HCT116 (cell line): ENCODE results near the gene KLHL6. TPM values are rescaled to one million over a fixed set of nuclear protein-coding genes. Genes with fewer than 3 reads are reported as not detected.

ENCODE experiments used
- ATAC-seq: fragments of 200-7000 bp; cut with Tn5 transposase; 2 replicates; pipeline ENCODE4 v1.9.1; 2020; ENCODE audit warnings: mild to moderate bottlenecking, moderate library complexity
- BruUV-seq: library from RNA; stranded (reverse); fragments of 400-500 nt; replicated peaks from 2 replicates; lab custom pipeline; 2021; lab: Mats Ljungman, UMichigan
- CTCF ChIA-PET: fragments of 300-600 bp; sonication (Branson Sonifier 250); formaldehyde crosslinking; loops from one replicate; lab custom pipeline; 2021; ENCODE audit warnings: antibody characterized with exemption; lab: Charles Lee
- POLR2A ChIA-PET: fragments of 300-600, 350-600 bp; sonication (Branson Sonifier 250); formaldehyde crosslinking; loops from one replicate; lab custom pipeline; 2021; ENCODE audit warnings: antibody characterized with exemption; lab: Charles Lee
- RAD21 ChIA-PET, 2 experiments: fragments of 300-600 bp; sonication (Branson Sonifier 250); formaldehyde crosslinking; loops; one replicate each; lab custom pipeline; 2023; ENCODE audit warnings: low total read pairs in 2 of 2; ENCODE audit not compliant: uncharacterized antibody in 2 of 2, unreplicated experiment in 2 of 2, low non-redundant PET in 1 of 2; lab: Charles Lee
- DNase-seq: peaks from one replicate; pipeline ENCODE4 v3.0.0-alpha.2; 2010; ENCODE audit warnings: low read depth, low spot score
- H2AFZ ChIP-seq: fragments of 200-600 bp; shearing (Covaris generic), sonication (generic); 2 replicates; pipeline ENCODE4 v1.6.1; 2017; ENCODE audit warnings: low read depth, mixed run types, mixed read lengths, antibody characterized with exemption, low read length; ENCODE audit not compliant: poor library complexity, severe bottlenecking
- H3K27ac ChIP-seq: 2 replicates; pipeline ENCODE4 v1.5.1; 2012; ENCODE audit warnings: low read depth, low read length
- H3K27me3 ChIP-seq: fragments of 200-600 bp; sonication (generic); 2 replicates; pipeline ENCODE4 v1.6.1; 2016; ENCODE audit warnings: mixed run types, low read length, mixed read lengths; ENCODE audit not compliant: insufficient read depth
- H3K36me3 ChIP-seq, 2 experiments: fragments of 200-500 bp in 1 of 2; fragments of 200-600 bp in 1 of 2; sonication (Bioruptor generic) in 1 of 2; sonication (generic) in 1 of 2; 2 replicates each; pipeline versions ENCODE4 v1.5.1 to v1.6.1; 2014 to 2016; ENCODE audit warnings: low read length in 2 of 2, inconsistent platforms in 1 of 2, mixed read lengths in 1 of 2, mixed run types in 1 of 2; ENCODE audit not compliant: insufficient read depth in 2 of 2, control insufficient read depth in 1 of 2
- H3K4me1 ChIP-seq, 2 experiments: fragments of 200-600 bp in 1 of 2; sonication (generic) in 1 of 2; 2 replicates each; pipeline versions ENCODE4 v1.5.1 to v1.6.1; 2012 to 2017; ENCODE audit warnings: low read length in 2 of 2, inconsistent platforms in 1 of 2, mild to moderate bottlenecking in 1 of 2, mixed read lengths in 1 of 2, mixed run types in 1 of 2, moderate library complexity in 1 of 2; ENCODE audit not compliant: insufficient read depth in 2 of 2, control insufficient read depth in 1 of 2
- H3K4me2 ChIP-seq: fragments of 200-600 bp; sonication (generic); 2 replicates; pipeline ENCODE4 v1.6.1; 2017; ENCODE audit warnings: mixed run types, low read length, mixed read lengths
- H3K4me3 ChIP-seq, 2 experiments: fragments of 200-600 bp in 1 of 2; sonication (generic) in 1 of 2; replicated peaks in 1 of 2; 2 replicates each; pipeline ENCODE4 v1.5.1; 2011 to 2016; ENCODE audit warnings: low read length in 2 of 2, control low read depth in 1 of 2, low read depth in 1 of 2, mild to moderate bottlenecking in 1 of 2, mixed read lengths in 1 of 2, mixed run types in 1 of 2
- H3K79me2 ChIP-seq: fragments of 200-600 bp; sonication (generic); 2 replicates; pipeline ENCODE4 v1.6.1; 2017; ENCODE audit warnings: mild to moderate bottlenecking, mixed run types, low read length, moderate library complexity, mixed read lengths; ENCODE audit not compliant: insufficient read depth
- H3K9ac ChIP-seq: fragments of 200-600 bp; sonication (generic); 2 replicates; pipeline ENCODE4 v1.6.1; 2016; ENCODE audit warnings: low read length, mixed read lengths
- H3K9me2 ChIP-seq: fragments of 200-600 bp; sonication (generic), shearing (Covaris generic); 2 replicates; pipeline ENCODE4 v1.6.1; 2017; ENCODE audit warnings: mixed run types, mild to moderate bottlenecking, moderate library complexity; ENCODE audit not compliant: insufficient read depth
- H3K9me3 ChIP-seq, 2 experiments: fragments of 200-500 bp in 1 of 2; fragments of 200-600 bp in 1 of 2; sonication (Bioruptor generic) in 1 of 2; sonication (generic) in 1 of 2; 2 replicates each; pipeline ENCODE4 v1.6.1; 2014 to 2017; ENCODE audit warnings: low read length in 2 of 2, mixed read lengths in 2 of 2, inconsistent platforms in 1 of 2, low read depth in 1 of 2, mild to moderate bottlenecking in 1 of 2, mixed run types in 1 of 2, moderate library complexity in 1 of 2; ENCODE audit not compliant: control insufficient read depth in 1 of 2, insufficient read depth in 1 of 2
- H4K20me1 ChIP-seq: fragments of 200-600 bp; sonication (generic), shearing (Covaris generic); 2 replicates; pipeline ENCODE4 v1.6.1; 2017; ENCODE audit warnings: mixed run types, mild to moderate bottlenecking, moderate library complexity; ENCODE audit not compliant: insufficient read depth
- CBX3 ChIP-seq: IDR thresholded peaks from 2 replicates; pipeline ENCODE4 v1.6.1; 2012; ENCODE audit warnings: low read depth
- CEBPB ChIP-seq: IDR thresholded peaks from 2 replicates; pipeline ENCODE4 v1.6.1; 2012; ENCODE audit warnings: low read depth
- EGR1 ChIP-seq: IDR thresholded peaks from 2 replicates; pipeline ENCODE4 v1.6.1; 2012; ENCODE audit warnings: low read depth
- EZH2 ChIP-seq: fragments of 200-600 bp; sonication (generic); IDR thresholded peaks from 2 replicates; pipeline ENCODE4 v1.6.1; 2017; ENCODE audit warnings: antibody characterized with exemption, mixed run types
- EZH2phosphoT487 ChIP-seq: fragments of 200-600 bp; IDR thresholded peaks from 2 replicates; pipeline ENCODE4 v1.6.1; 2018; ENCODE audit warnings: antibody characterized with exemption, borderline replicate concordance
- FOSL1 ChIP-seq: IDR thresholded peaks from 2 replicates; pipeline ENCODE4 v1.6.1; 2012; ENCODE audit warnings: low read depth
- POLR2A ChIP-seq: IDR thresholded peaks from 2 replicates; pipeline ENCODE4 v1.7.0; 2011; ENCODE audit warnings: borderline replicate concordance; ENCODE audit not compliant: insufficient read depth, insufficient read length; ENCODE audit errors: extremely low read depth
- POLR2AphosphoS5 ChIP-seq: IDR thresholded peaks from 2 replicates; pipeline ENCODE4 v1.6.1; 2011; ENCODE audit warnings: mild to moderate bottlenecking, low read depth, low read length, moderate library complexity
- RAD21 ChIP-seq: IDR thresholded peaks from 2 replicates; pipeline ENCODE4 v1.6.1; 2012; ENCODE audit warnings: low read depth, mild to moderate bottlenecking
- SP1 ChIP-seq: IDR thresholded peaks from 2 replicates; pipeline ENCODE4 v1.6.1; 2012; ENCODE audit warnings: low read depth
- SRF ChIP-seq: IDR thresholded peaks from 2 replicates; pipeline ENCODE4 v1.6.1; 2012; ENCODE audit warnings: low read depth
- YY1 ChIP-seq: IDR thresholded peaks from 2 replicates; pipeline ENCODE4 v1.6.1; 2011; ENCODE audit warnings: low read length, low read depth, moderate library complexity, mild to moderate bottlenecking; ENCODE audit not compliant: insufficient replicate concordance; ENCODE audit errors: extremely low read depth
- ZFX ChIP-seq: fragments of 450-650 bp; IDR thresholded peaks from 2 replicates; pipeline ENCODE4 v1.6.1; 2017
- intact Hi-C: fragments of 100-400 bp; cut with micrococcal nuclease; formaldehyde crosslinking; loops from 2 replicates; pipeline ENCODE4 v1.10.0; 2022
- total RNA-seq: library from RNA; stranded (reverse); gene quantifications from one replicate; pipeline ENCODE4 v1.2.1, GENCODE V29; 2021; ENCODE audit not compliant: unreplicated experiment
- TF ChIP-seq, protein P1 (sequence below): IDR thresholded peaks from 2 replicates; pipeline ENCODE4 v1.6.1; 2011; ENCODE audit warnings: mild to moderate bottlenecking, low read length, moderate library complexity; ENCODE audit not compliant: insufficient replicate concordance; ENCODE audit errors: extremely low read depth
- TF ChIP-seq, protein P2 (sequence below): IDR thresholded peaks from 2 replicates; pipeline ENCODE4 v1.6.1; 2012
- TF ChIP-seq, protein P3 (sequence below): IDR thresholded peaks from 2 replicates; pipeline ENCODE4 v1.6.1; 2012; ENCODE audit warnings: low read depth
- TF ChIP-seq, protein P4 (sequence below): IDR thresholded peaks from 2 replicates; pipeline ENCODE4 v1.6.1; 2012

The KLHL6 gene
- total RNA-seq, 1 experiment from 2014 or later: 0.15 TPM

DNA sequence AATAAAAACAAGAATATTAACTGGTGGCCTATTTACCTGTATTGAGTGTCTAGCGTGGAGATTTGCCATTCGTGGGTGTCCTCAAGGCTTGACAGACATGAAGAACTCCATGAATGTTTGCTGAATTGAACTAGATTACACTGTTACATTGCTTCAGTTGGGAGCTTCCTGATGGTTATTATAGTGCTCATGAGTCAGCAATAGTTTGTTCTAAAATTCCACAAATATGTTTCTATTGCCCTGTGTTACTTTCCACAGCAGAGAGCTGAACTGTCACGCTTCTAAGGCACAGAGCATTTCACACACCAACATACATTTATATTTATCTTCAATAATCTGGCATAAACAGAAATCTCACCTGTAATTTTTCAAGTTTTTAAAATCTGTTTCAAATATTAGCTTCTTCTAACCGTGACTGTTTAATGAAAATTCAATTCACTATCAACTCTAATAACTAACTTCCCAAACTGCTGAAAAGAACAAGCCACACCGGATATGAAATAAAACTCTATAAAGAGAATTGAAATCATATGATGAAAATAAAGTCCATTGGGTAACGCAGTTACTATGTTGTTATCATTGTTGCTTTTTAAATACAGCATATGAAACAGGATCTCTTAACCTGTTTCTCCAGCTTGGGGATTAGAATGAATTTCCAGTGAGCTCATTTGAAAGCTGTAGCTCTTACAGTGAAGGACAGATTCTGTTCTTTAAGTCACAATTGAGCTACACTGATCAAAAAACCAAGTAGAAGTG lies 65.9 kb downstream of the KLHL6 start:
- no peak for TF ChIP-seq EZH2
- TF ChIP-seq SRF: no peak
- TF ChIP-seq, protein P1, sequence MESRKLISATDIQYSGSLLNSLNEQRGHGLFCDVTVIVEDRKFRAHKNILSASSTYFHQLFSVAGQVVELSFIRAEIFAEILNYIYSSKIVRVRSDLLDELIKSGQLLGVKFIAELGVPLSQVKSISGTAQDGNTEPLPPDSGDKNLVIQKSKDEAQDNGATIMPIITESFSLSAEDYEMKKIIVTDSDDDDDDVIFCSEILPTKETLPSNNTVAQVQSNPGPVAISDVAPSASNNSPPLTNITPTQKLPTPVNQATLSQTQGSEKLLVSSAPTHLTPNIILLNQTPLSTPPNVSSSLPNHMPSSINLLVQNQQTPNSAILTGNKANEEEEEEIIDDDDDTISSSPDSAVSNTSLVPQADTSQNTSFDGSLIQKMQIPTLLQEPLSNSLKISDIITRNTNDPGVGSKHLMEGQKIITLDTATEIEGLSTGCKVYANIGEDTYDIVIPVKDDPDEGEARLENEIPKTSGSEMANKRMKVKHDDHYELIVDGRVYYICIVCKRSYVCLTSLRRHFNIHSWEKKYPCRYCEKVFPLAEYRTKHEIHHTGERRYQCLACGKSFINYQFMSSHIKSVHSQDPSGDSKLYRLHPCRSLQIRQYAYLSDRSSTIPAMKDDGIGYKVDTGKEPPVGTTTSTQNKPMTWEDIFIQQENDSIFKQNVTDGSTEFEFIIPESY: no peak
- TF ChIP-seq, protein P2, sequence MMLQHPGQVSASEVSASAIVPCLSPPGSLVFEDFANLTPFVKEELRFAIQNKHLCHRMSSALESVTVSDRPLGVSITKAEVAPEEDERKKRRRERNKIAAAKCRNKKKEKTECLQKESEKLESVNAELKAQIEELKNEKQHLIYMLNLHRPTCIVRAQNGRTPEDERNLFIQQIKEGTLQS: no peak
- TF ChIP-seq EGR1: no peak
- no peak for TF ChIP-seq POLR2A
- TF ChIP-seq, protein P3, sequence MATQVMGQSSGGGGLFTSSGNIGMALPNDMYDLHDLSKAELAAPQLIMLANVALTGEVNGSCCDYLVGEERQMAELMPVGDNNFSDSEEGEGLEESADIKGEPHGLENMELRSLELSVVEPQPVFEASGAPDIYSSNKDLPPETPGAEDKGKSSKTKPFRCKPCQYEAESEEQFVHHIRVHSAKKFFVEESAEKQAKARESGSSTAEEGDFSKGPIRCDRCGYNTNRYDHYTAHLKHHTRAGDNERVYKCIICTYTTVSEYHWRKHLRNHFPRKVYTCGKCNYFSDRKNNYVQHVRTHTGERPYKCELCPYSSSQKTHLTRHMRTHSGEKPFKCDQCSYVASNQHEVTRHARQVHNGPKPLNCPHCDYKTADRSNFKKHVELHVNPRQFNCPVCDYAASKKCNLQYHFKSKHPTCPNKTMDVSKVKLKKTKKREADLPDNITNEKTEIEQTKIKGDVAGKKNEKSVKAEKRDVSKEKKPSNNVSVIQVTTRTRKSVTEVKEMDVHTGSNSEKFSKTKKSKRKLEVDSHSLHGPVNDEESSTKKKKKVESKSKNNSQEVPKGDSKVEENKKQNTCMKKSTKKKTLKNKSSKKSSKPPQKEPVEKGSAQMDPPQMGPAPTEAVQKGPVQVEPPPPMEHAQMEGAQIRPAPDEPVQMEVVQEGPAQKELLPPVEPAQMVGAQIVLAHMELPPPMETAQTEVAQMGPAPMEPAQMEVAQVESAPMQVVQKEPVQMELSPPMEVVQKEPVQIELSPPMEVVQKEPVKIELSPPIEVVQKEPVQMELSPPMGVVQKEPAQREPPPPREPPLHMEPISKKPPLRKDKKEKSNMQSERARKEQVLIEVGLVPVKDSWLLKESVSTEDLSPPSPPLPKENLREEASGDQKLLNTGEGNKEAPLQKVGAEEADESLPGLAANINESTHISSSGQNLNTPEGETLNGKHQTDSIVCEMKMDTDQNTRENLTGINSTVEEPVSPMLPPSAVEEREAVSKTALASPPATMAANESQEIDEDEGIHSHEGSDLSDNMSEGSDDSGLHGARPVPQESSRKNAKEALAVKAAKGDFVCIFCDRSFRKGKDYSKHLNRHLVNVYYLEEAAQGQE: no peak
- TF ChIP-seq, protein P4, sequence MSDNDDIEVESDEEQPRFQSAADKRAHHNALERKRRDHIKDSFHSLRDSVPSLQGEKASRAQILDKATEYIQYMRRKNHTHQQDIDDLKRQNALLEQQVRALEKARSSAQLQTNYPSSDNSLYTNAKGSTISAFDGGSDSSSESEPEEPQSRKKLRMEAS: no peak
- no peak for TF ChIP-seq YY1
- no peak for TF ChIP-seq FOSL1
- no peak for TF ChIP-seq CEBPB
- no peak for TF ChIP-seq POLR2AphosphoS5
- no peak for TF ChIP-seq ZFX
- no peak for TF ChIP-seq RAD21
- TF ChIP-seq EZH2phosphoT487: no peak
- no peak for TF ChIP-seq SP1
- TF ChIP-seq CBX3: no peak
- TF ChIP-seq, all 23 proteins: peak for 0
- no peaks in the 10 kb centered on the region for H3K36me3 ChIP-seq
- H3K4me2 ChIP-seq: no peak overlapping the region
- no peaks in the 10 kb centered on the region for H3K9me2 ChIP-seq
- no peaks in the 10 kb centered on the region for H4K20me1 ChIP-seq
- H3K9me3 ChIP-seq: no peaks in the 10 kb centered on the region
- no peak overlapping the region for H3K27ac ChIP-seq
- no peaks in the 10 kb centered on the region for H3K27me3 ChIP-seq
- no peak for ATAC-seq
- DNase-seq: no peak
- intact Hi-C loops: no loop called here
- H3K4me1 ChIP-seq: no peaks in the 10 kb centered on the region
- no TSS peak for BruUV-seq
- no peak overlapping the region for H3K4me3 ChIP-seq
- H3K79me2 ChIP-seq: no peaks in the 10 kb centered on the region
- RAD21 ChIA-PET: no interaction called here
- H3K9ac ChIP-seq: no peak overlapping the region
- CTCF ChIA-PET: interaction anchor here (0.7 to 2.2 kb wide), 2 partner anchors 10 to 278 kb away, joined by 3 to 9 read pairs; no protein-coding TSS in a partner anchor
- no peak overlapping the region for H2AFZ ChIP-seq
- POLR2A ChIA-PET: no interaction called here
